Endothelial cell of umbilical vein (primary cell): ENCODE data around the gene SAMD11. TPM values are rescaled to one million over a fixed set of nuclear protein-coding genes. Genes with fewer than 3 reads are reported as not detected.

Source experiments
- BruUV-seq: library from RNA; stranded (reverse); fragments of 400-500 nt; replicated peaks from 2 replicates; lab custom pipeline; 2021; lab: Mats Ljungman, UMichigan
- CTCF ChIA-PET: fragments of 300-600, 350-600 bp; sonication (Branson Sonifier 250); formaldehyde crosslinking; loops from one replicate; lab custom pipeline; 2021; ENCODE audit warnings: antibody characterized with exemption, inconsistent platforms; lab: Charles Lee
- POLR2A ChIA-PET: fragments of 300-600, 350-600 bp; sonication (Branson Sonifier 250); formaldehyde crosslinking; loops from one replicate; lab custom pipeline; 2021; ENCODE audit warnings: antibody characterized with exemption, inconsistent platforms; lab: Charles Lee
- DNase-seq: peaks from one replicate; pipeline ENCODE4 v3.0.0-alpha.2; 2011; ENCODE audit warnings: low read depth, low spot score
- FAIRE-seq: peaks from 2 replicates; lab custom pipeline; 2011; peaks lifted over from hg19 to GRCh38; lab: Jason Lieb, UNC
- H2AFZ ChIP-seq: 2 replicates; pipeline ENCODE4 v1.6.0; 2012; ENCODE audit warnings: low read depth, low read length, control low read depth, inconsistent platforms
- H3K27ac ChIP-seq: 2 replicates; pipeline ENCODE4 v1.5.1; 2011; ENCODE audit warnings: low read depth, mild to moderate bottlenecking, control low read depth, low read length, moderate library complexity; ENCODE audit not compliant: insufficient read depth
- H3K27me3 ChIP-seq, 2 experiments: 2 replicates each; pipeline versions ENCODE4 v1.6.0 to v1.6.1; 2011; ENCODE audit warnings: low read length in 2 of 2, mixed read lengths in 1 of 2; ENCODE audit not compliant: control insufficient read depth in 2 of 2, insufficient read depth in 2 of 2
- H3K36me3 ChIP-seq, 2 experiments: 2 replicates in 1 of 2; 3 replicates in 1 of 2; pipeline ENCODE4 v1.5.1; 2011; ENCODE audit warnings: low read length in 2 of 2, mild to moderate bottlenecking in 1 of 2, moderate library complexity in 1 of 2; ENCODE audit not compliant: control insufficient read depth in 2 of 2, insufficient read depth in 2 of 2; ENCODE audit errors: extremely low read depth in 1 of 2
- H3K4me1 ChIP-seq: 3 replicates; pipeline ENCODE4 v1.5.1; 2011; ENCODE audit warnings: mild to moderate bottlenecking, low read length; ENCODE audit not compliant: control insufficient read depth, insufficient read depth; ENCODE audit errors: extremely low read depth
- H3K4me2 ChIP-seq: 2 replicates; pipeline ENCODE4 v1.6.1; 2011; ENCODE audit warnings: low read length, control low read depth, mixed read lengths; ENCODE audit not compliant: insufficient read depth
- H3K4me3 ChIP-seq, 3 experiments: fragments of 200-600 bp in 1 of 3; sonication (generic), shearing (Covaris generic) in 1 of 3; replicated peaks in 1 of 3; 2 replicates each; pipeline ENCODE4 v1.5.1; 2011 to 2016; ENCODE audit warnings: control low read depth in 3 of 3, low read length in 3 of 3, mild to moderate bottlenecking in 2 of 3, inconsistent platforms in 1 of 3, low read depth in 1 of 3, moderate library complexity in 1 of 3; ENCODE audit not compliant: insufficient read depth in 1 of 3
- H3K79me2 ChIP-seq: 2 replicates; pipeline ENCODE4 v1.6.0; 2012; ENCODE audit warnings: low read length, inconsistent platforms; ENCODE audit not compliant: control insufficient read depth, insufficient read depth
- H3K9ac ChIP-seq: replicated peaks from 2 replicates; pipeline ENCODE3; 2011; ENCODE audit warnings: low read length, control low read depth; ENCODE audit not compliant: insufficient read depth; ENCODE audit errors: extremely low read depth
- H3K9me1 ChIP-seq: replicated peaks from 3 replicates; pipeline ENCODE4 v1.6.0; 2011; ENCODE audit warnings: mild to moderate bottlenecking, low read length; ENCODE audit not compliant: control insufficient read depth, insufficient read depth; ENCODE audit errors: extremely low read depth
- H3K9me3 ChIP-seq: replicated peaks from 2 replicates; pipeline ENCODE4 v1.5.1; 2012; ENCODE audit warnings: low read length, inconsistent platforms; ENCODE audit not compliant: control insufficient read depth, insufficient read depth
- H4K20me1 ChIP-seq: replicated peaks from 2 replicates; pipeline ENCODE3; 2011; ENCODE audit warnings: mild to moderate bottlenecking, low read length; ENCODE audit not compliant: control insufficient read depth, insufficient read depth; ENCODE audit errors: extremely low read depth
- EZH2 ChIP-seq: IDR thresholded peaks from 2 replicates; pipeline ENCODE4 v1.6.1; 2012; ENCODE audit warnings: borderline replicate concordance, low read depth, mild to moderate bottlenecking, moderate library complexity, low read length, inconsistent platforms; ENCODE audit not compliant: severe bottlenecking
- FOS ChIP-seq: IDR thresholded peaks from 2 replicates; pipeline ENCODE4 v1.6.1; 2011; ENCODE audit warnings: mild to moderate bottlenecking, low read length, moderate library complexity, borderline replicate concordance; ENCODE audit not compliant: insufficient read depth
- GATA2 ChIP-seq: IDR thresholded peaks from 2 replicates; pipeline ENCODE4 v1.7.0; 2011; ENCODE audit warnings: low read depth, mild to moderate bottlenecking, moderate library complexity, mixed read lengths, low read length; ENCODE audit not compliant: insufficient read length, insufficient read depth
- JUN ChIP-seq: IDR thresholded peaks from 2 replicates; pipeline ENCODE4 v1.6.1; 2011; ENCODE audit warnings: borderline replicate concordance, low read depth; ENCODE audit not compliant: insufficient read length, insufficient read depth
- MYC ChIP-seq: IDR thresholded peaks from one replicate; pipeline ENCODE4 v1.6.1; 2011; ENCODE audit warnings: mild to moderate bottlenecking, low read depth, low read length
- POLR2A ChIP-seq: IDR thresholded peaks from 2 replicates; pipeline ENCODE4 v1.6.1; 2012; ENCODE audit warnings: low read depth, mild to moderate bottlenecking, control low read depth, low read length
- POLR2AphosphoS5 ChIP-seq: IDR thresholded peaks from 2 replicates; pipeline ENCODE4 v1.6.1; 2012; ENCODE audit warnings: low read depth, mild to moderate bottlenecking, control low read depth, low read length, moderate library complexity; ENCODE audit not compliant: insufficient read depth
- dilution Hi-C: fragments of 300-500 bp; cut with MboI; formaldehyde crosslinking; loops from one replicate; pipeline ENCODE4 v1.15.0; 2019; ENCODE audit warnings: low sequenced_read_pairs; ENCODE audit not compliant: extremely low pct_ligation_motif_present
- intact Hi-C: fragments of 100-400 bp; cut with micrococcal nuclease; formaldehyde crosslinking; loops from one replicate; pipeline ENCODE4 v1.10.0; 2022
- polyA plus RNA-seq, 4 experiments: library from polyadenylated mRNA; depleted of rRNA in 3 of 4; stranded (reverse) in 3 of 4; unstranded in 1 of 4; fragments of >200 nt; gene quantifications; 2 replicates each; pipeline versions ENCODE4 v1.2.1 to v1.2.3, GENCODE V29; 2011 to 2012; ENCODE audit warnings: missing spikeins in 1 of 4
- total RNA-seq: library from RNA; stranded (reverse); gene quantifications from 2 replicates; pipeline ENCODE4 v1.2.3, GENCODE V29; 2021
- TF ChIP-seq, protein P1 (sequence below): IDR thresholded peaks from 2 replicates; pipeline ENCODE4 v1.6.1; 2011; ENCODE audit not compliant: insufficient read depth, insufficient read length
- TF ChIP-seq, protein P2 (sequence below), 2 donors: IDR thresholded peaks; 1 replicate in 1 of 2; 2 replicates in 1 of 2; pipeline ENCODE4 v1.5.1; 2011; ENCODE audit warnings: low read length in 2 of 2, mild to moderate bottlenecking in 2 of 2, moderate library complexity in 2 of 2, control low read depth in 1 of 2, inconsistent platforms in 1 of 2, low read depth in 1 of 2; ENCODE audit not compliant: insufficient read depth in 1 of 2; ENCODE audit errors: extremely low read depth in 1 of 2

SAMD11 gene
- total and polyA plus RNA-seq, 2 donors (not counting 3 experiments of a cell fraction or from before 2014, with no cell fraction given) = not detected

DNA sequence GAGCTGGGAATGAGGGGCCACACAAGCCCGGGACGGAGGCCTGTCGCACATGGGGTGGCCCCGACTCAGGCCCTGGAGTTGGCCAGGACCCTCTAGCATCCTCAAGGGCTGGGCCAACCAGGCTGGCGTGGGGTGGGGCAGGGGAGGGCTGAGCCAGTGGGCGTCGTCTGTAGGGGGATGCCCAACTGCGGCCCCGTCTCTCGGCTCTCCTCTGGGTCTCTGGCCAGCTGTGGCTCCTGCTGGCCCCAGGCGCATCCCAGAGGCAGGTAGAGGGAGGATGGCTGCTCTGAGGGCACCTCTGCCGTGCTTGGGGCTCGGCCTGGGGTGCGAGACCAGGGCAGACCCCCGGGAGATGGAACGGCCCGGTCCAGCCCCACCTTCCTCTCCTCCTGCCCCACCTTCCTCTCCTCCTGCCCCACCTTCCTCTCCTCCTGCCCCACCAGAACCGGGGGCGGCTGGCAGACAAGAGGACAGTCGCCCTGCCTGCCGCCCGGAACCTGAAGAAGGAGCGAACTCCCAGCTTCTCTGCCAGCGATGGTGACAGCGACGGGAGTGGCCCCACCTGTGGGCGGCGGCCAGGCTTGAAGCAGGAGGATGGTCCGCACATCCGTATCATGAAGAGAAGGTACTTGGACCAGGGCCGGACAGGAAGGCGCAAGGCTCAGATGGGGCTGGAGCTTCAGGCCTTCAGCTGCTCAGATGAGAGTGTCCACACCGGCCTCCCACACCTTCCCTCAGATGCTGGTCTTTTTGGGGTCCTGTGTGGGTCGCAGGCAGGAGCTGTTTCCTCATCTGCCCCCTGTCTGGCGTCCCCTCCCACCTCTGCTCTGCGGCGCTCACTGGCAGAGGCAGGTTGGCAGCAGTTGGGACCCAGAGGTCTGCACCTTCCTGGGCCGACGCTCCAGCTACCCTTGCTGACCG, 6.2 kb downstream of the SAMD11 start:
- Histone ChIP-seq H3K4me3 (no peak overlapping the region), H3K27me3 (peaks cover 20 to 21% of the 10 kb centered on the region in 2 experiments), H3K9me1 (no peaks in the 10 kb centered on the region), H3K36me3 (no peaks in the 10 kb centered on the region), H3K4me1 (no peaks in the 10 kb centered on the region), H3K9me3 (no peaks in the 10 kb centered on the region), H3K4me2 (no peak overlapping the region), H3K79me2 (no peaks in the 10 kb centered on the region), H3K9ac (no peak overlapping the region), H4K20me1 (no peaks in the 10 kb centered on the region), H3K27ac (no peak overlapping the region), H2AFZ (no peak overlapping the region)
- ChIA-PET POLR2A (no interaction called here), CTCF (interaction anchor here (1.0 to 2.9 kb wide), 4 partner anchors 9 to 40 kb away, joined by 3 to 13 read pairs (median 4); no protein-coding TSS in a partner anchor)
- BruUV-seq = no TSS peak
- intact Hi-C loops (no loop called here), dilution Hi-C loops (no loop called here)
- DNase-seq (no peak), FAIRE-seq (no peak)
- TF ChIP-seq JUN = no peak
- TF ChIP-seq, protein P1, sequence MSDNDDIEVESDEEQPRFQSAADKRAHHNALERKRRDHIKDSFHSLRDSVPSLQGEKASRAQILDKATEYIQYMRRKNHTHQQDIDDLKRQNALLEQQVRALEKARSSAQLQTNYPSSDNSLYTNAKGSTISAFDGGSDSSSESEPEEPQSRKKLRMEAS = no peak
- TF ChIP-seq POLR2A = no peak
- TF ChIP-seq, protein P2, sequence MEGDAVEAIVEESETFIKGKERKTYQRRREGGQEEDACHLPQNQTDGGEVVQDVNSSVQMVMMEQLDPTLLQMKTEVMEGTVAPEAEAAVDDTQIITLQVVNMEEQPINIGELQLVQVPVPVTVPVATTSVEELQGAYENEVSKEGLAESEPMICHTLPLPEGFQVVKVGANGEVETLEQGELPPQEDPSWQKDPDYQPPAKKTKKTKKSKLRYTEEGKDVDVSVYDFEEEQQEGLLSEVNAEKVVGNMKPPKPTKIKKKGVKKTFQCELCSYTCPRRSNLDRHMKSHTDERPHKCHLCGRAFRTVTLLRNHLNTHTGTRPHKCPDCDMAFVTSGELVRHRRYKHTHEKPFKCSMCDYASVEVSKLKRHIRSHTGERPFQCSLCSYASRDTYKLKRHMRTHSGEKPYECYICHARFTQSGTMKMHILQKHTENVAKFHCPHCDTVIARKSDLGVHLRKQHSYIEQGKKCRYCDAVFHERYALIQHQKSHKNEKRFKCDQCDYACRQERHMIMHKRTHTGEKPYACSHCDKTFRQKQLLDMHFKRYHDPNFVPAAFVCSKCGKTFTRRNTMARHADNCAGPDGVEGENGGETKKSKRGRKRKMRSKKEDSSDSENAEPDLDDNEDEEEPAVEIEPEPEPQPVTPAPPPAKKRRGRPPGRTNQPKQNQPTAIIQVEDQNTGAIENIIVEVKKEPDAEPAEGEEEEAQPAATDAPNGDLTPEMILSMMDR (IDR thresholded peaks at IDR 0.05; ENCODE audit: extremely low read depth in 1 of 2, insufficient read depth in 1 of 2, low read depth in 1 of 2, low read length in 2 of 2) = no peak
- TF ChIP-seq MYC = no peak
- TF ChIP-seq EZH2 = no peak
- TF ChIP-seq FOS = no peak
- no peak for TF ChIP-seq GATA2
- no peak for TF ChIP-seq POLR2AphosphoS5
